HG03342 (cell line): Measurements from ENCODE around the gene SYVN1.

Source experiments
- ATAC-seq: cut with Tn5 transposase; IDR thresholded peaks from one replicate; pipeline ENCODE4 v1.9.1; 2021; ENCODE audit warnings: mild to moderate bottlenecking, moderate library complexity; ENCODE audit not compliant: unreplicated experiment

Gene SYVN1

GRCh38 chr11:65095974-65096806 is 38.1 kb downstream of the SYVN1 start, which contains the start of gene VPS51:
Gene VPS51 (plus strand): TSS chr11:65096214. CDS start chr11:65096251, 37 bp downstream.
- peak; percentile 85 for ATAC-seq

- ATAC-seq: no peak
Measured at GRCh38 chr11:65095427-65095826, 38.9 kb downstream of the SYVN1 start.

- no peak for ATAC-seq
Measured at GRCh38 chr11:65090628-65091027, 43.7 kb downstream of the SYVN1 start.

- no peak for ATAC-seq
Measured at GRCh38 chr11:65089621-65090020, 44.7 kb downstream of the SYVN1 start.

- ATAC-seq: no peak
Measured at GRCh38 chr11:65087827-65088226, 46.5 kb downstream of the SYVN1 start.

- ATAC-seq: no peak
Measured at GRCh38 chr11:65087216-65087615, 47.1 kb downstream of the SYVN1 start.

GRCh38 chr11:65086809-65087208 is 47.5 kb downstream of the SYVN1 start:
- ATAC-seq: no peak

- no peak for ATAC-seq
Measured at GRCh38 chr11:65085446-65085845, 48.9 kb downstream of the SYVN1 start.

GRCh38 chr11:65084598-65085375 is 49.5 kb downstream of the SYVN1 start:
- no peak for ATAC-seq

- ATAC-seq: peak; percentile 78
Measured at GRCh38 chr11:65083834-65084597, 50.3 kb downstream of the SYVN1 start, which contains the start of the genes CDCA5 and ZFPL1. Gene CDCA5 (minus strand): TSS chr11:65084040. CDS start chr11:65083978, 62 bp downstream. Gene ZFPL1 (plus strand): TSS chr11:65084222. CDS start chr11:65084699, 477 bp downstream.

- ATAC-seq: peak; percentile 18
Measured at GRCh38 chr11:65083134-65083833, 51.0 kb downstream of the SYVN1 start.

- ATAC-seq: no peak
Measured at GRCh38 chr11:65078786-65079342, 55.5 kb downstream of the SYVN1 start.

- no peak for ATAC-seq
Measured at GRCh38 chr11:65078151-65078550, 56.2 kb downstream of the SYVN1 start.

GRCh38 chr11:65077451-65077850 is 56.9 kb downstream of the SYVN1 start:
- no peak for ATAC-seq
